HG03159 (cell line): ENCODE measurements around the gene CABLES2.

Experiments
- ATAC-seq: cut with Tn5 transposase; IDR thresholded peaks from one replicate; pipeline ENCODE4 v1.9.1; 2021; ENCODE audit warnings: mild to moderate bottlenecking, moderate library complexity; ENCODE audit not compliant: unreplicated experiment

The CABLES2 gene

GRCh38 chr20:62407221-62407992 lies at the start of gene CABLES2:
Gene CABLES2, minus strand, starts transcription at chr20:62407285. Its CDS starts 9 bp downstream, at chr20:62407276.
- ATAC-seq: peak; percentile 79

GRCh38 chr20:62455929-62456328 lies 48.8 kb upstream of the CABLES2 start:
- no peak for ATAC-seq

- no peak for ATAC-seq
These were observed 48.0 kb upstream of the CABLES2 start for GRCh38 chr20:62454904-62455636.

GRCh38 chr20:62453186-62453808 lies 46.2 kb upstream of the CABLES2 start:
- no peak for ATAC-seq

GRCh38 chr20:62452475-62453095 lies 45.5 kb upstream of the CABLES2 start:
- ATAC-seq: no peak

GRCh38 chr20:62451970-62452369 lies 44.9 kb upstream of the CABLES2 start:
- no peak for ATAC-seq

GRCh38 chr20:62451156-62451767 lies 44.2 kb upstream of the CABLES2 start:
- ATAC-seq: no peak

- ATAC-seq: no peak
These were observed 43.0 kb upstream of the CABLES2 start for GRCh38 chr20:62449951-62450691.

- no peak for ATAC-seq
These were observed 41.7 kb upstream of the CABLES2 start for GRCh38 chr20:62448788-62449187.

GRCh38 chr20:62448038-62448437 lies 41.0 kb upstream of the CABLES2 start:
- ATAC-seq: no peak

GRCh38 chr20:62446888-62447869 lies 40.1 kb upstream of the CABLES2 start:
- no peak for ATAC-seq

GRCh38 chr20:62446481-62446880 lies 39.4 kb upstream of the CABLES2 start:
- no peak for ATAC-seq

- ATAC-seq: no peak
These were observed 38.7 kb upstream of the CABLES2 start for GRCh38 chr20:62445553-62446340.

GRCh38 chr20:62444286-62444685 lies 37.2 kb upstream of the CABLES2 start:
- no peak for ATAC-seq

GRCh38 chr20:62441987-62442539 lies 35.0 kb upstream of the CABLES2 start:
- no peak for ATAC-seq

- ATAC-seq: no peak
These were observed 32.1 kb upstream of the CABLES2 start for GRCh38 chr20:62439218-62439617.

GRCh38 chr20:62437927-62438326 lies 30.8 kb upstream of the CABLES2 start:
- ATAC-seq: no peak

GRCh38 chr20:62437496-62437895 lies 30.4 kb upstream of the CABLES2 start:
- no peak for ATAC-seq
